Esophagus squamous epithelium (tissue), 5 donors: ENCODE results near the gene HHIPL2. TPM values are rescaled to one million over a fixed set of nuclear protein-coding genes. Genes with fewer than 3 reads are reported as not detected.

Experiments
- DNase-seq: peaks from one replicate; lab custom pipeline; 2025; lab: John Stamatoyannopoulos, UW
- H3K27ac ChIP-seq, 4 donors: fragments of 200-600 bp; sonication (generic); one replicate each; pipeline ENCODE4 v1.5.1; 2016 to 2019; ENCODE audit warnings: mild to moderate bottlenecking in 1 of 4
- H3K27me3 ChIP-seq, 4 donors: fragments of 200-600 bp; sonication (generic); 1 replicate in 3 of 4; 2 replicates in 1 of 4; pipeline versions ENCODE4 v1.5.1 to v1.6.0; 2017 to 2021; ENCODE audit warnings: antibody characterized with exemption in 1 of 4
- H3K36me3 ChIP-seq, 3 donors: fragments of 200-600 bp; sonication (generic); one replicate each; pipeline ENCODE4 v1.5.1; 2016 to 2019
- H3K4me1 ChIP-seq, 3 donors: fragments of 200-600 bp; sonication (generic); one replicate each; pipeline ENCODE4 v1.5.1; 2017 to 2019
- H3K4me3 ChIP-seq, 4 donors: fragments of 200-600 bp; sonication (generic); 1 replicate in 3 of 4; 2 replicates in 1 of 4; pipeline ENCODE4 v1.5.1; 2016 to 2019; ENCODE audit warnings: mild to moderate bottlenecking in 2 of 4, moderate library complexity in 1 of 4
- H3K9me3 ChIP-seq, 3 donors: fragments of 200-600 bp; sonication (generic); one replicate each; pipeline ENCODE4 v1.5.1; 2016 to 2019
- POLR2A ChIP-seq, 4 donors: fragments of 450-650 bp; IDR thresholded peaks; one replicate each; pipeline ENCODE4 v1.6.1; 2017; ENCODE audit warnings: antibody characterized with exemption in 4 of 4, mild to moderate bottlenecking in 4 of 4, moderate library complexity in 3 of 4
- WGBS, 2 donors: methylation state at CpG; one replicate each; pipeline ENCODE4 v1.1.5; 2018; 5-methylcytosine and 5-hydroxymethylcytosine counted together
- intact Hi-C: fragments of 100-400 bp; cut with DNase I; formaldehyde crosslinking; loops from one replicate; pipeline ENCODE4 v1.15.0; 2022
- total RNA-seq, 4 donors: library from RNA; depleted of rRNA; stranded (reverse); fragments of >200 nt; gene quantifications; one replicate each; pipeline ENCODE4 v1.1.0, GENCODE V29; 2016
- TF ChIP-seq, protein P1 (sequence below), 6 experiments: fragments of 450-650 bp in 4 of 6; fragments of 200-600 bp in 2 of 6; sonication (generic) in 2 of 6; IDR thresholded peaks; one replicate each; pipeline ENCODE4 v1.5.1; 2016 to 2019; ENCODE audit warnings: antibody characterized with exemption in 6 of 6, mild to moderate bottlenecking in 4 of 6, moderate library complexity in 4 of 6
- donor health status: DM: yes; HTN: yes; CAD: no.

Gene HHIPL2
- total RNA-seq, 4 donors from 2014 or later: not detected

DNA sequence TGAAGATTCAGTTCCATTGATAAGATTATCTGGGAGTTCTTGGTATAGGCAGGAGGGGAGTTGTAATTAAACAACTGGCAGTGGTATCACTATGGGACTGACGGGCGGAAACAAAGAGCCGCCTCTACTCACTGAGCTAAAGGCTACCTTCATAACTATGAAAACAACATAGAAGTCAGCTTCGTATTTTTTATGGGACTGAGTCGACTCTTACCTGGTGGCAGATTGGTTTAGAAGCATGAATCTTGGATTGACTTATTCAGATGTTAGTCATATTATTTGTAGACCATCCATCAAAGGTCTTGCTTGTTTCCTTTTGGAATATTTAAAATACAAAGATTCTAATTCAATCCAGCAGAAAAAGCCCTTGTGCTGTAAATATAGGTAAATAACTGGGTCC lies 6.3 kb upstream of the HHIPL2 start:
- WGBS, 2 donors: 88 to 94% methylated on average over 3 to 5 of the region's 5 CpGs
- intact Hi-C loops: no loop called here
- Histone ChIP-seq H3K27ac (no peak overlapping the region), H3K27me3 (no peaks in the 10 kb centered on the region), H3K4me1 (no peaks in the 10 kb centered on the region), H3K9me3 (no peaks in the 10 kb centered on the region), H3K4me3 (no peak overlapping the region), H3K36me3 (peaks cover 0 to 35% (median 0%) of the 10 kb centered on the region in 3 donors)
- TF ChIP-seq, protein P1, sequence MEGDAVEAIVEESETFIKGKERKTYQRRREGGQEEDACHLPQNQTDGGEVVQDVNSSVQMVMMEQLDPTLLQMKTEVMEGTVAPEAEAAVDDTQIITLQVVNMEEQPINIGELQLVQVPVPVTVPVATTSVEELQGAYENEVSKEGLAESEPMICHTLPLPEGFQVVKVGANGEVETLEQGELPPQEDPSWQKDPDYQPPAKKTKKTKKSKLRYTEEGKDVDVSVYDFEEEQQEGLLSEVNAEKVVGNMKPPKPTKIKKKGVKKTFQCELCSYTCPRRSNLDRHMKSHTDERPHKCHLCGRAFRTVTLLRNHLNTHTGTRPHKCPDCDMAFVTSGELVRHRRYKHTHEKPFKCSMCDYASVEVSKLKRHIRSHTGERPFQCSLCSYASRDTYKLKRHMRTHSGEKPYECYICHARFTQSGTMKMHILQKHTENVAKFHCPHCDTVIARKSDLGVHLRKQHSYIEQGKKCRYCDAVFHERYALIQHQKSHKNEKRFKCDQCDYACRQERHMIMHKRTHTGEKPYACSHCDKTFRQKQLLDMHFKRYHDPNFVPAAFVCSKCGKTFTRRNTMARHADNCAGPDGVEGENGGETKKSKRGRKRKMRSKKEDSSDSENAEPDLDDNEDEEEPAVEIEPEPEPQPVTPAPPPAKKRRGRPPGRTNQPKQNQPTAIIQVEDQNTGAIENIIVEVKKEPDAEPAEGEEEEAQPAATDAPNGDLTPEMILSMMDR (IDR thresholded peaks at IDR 0.05): no peak
- no peak for TF ChIP-seq POLR2A (IDR thresholded peaks at IDR 0.05)
- DNase-seq: no peak

DNA sequence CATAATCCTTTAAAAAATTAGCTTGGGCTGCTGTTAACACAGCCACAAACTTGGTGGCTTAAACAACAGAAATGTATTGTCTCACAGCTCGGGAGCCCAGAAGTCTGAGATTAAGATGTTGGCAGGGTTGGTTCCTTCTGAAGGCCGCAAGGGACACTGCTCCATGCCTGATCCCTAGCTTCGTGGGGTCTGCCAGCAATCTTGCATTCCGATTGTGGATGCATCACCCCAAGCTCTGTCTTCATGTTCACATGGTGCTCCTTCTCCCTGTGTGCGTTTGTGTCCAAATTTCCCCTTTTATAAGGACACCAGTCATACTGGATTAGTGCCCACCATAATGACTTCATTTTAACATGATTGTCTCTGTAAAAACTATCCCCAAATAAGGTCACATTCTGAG lies 5.0 kb upstream of the HHIPL2 start:
- Histone ChIP-seq H3K27me3 (peaks cover 0 to 9% (median 0%) of the 10 kb centered on the region in 4 donors), H3K36me3 (peaks cover 0 to 26% (median 0%) of the 10 kb centered on the region in 3 donors), H3K4me1 (no peaks in the 10 kb centered on the region), H3K4me3 (no peak overlapping the region), H3K9me3 (no peaks in the 10 kb centered on the region), H3K27ac (no peak overlapping the region)
- 57 to 72% methylated on average over 5 of the region's 5 CpGs for WGBS, 2 donors
- no peak for TF ChIP-seq POLR2A (IDR thresholded peaks at IDR 0.05)
- TF ChIP-seq, protein P1 (IDR thresholded peaks at IDR 0.05): no peak
- intact Hi-C loops: no loop called here
- no peak for DNase-seq

DNA sequence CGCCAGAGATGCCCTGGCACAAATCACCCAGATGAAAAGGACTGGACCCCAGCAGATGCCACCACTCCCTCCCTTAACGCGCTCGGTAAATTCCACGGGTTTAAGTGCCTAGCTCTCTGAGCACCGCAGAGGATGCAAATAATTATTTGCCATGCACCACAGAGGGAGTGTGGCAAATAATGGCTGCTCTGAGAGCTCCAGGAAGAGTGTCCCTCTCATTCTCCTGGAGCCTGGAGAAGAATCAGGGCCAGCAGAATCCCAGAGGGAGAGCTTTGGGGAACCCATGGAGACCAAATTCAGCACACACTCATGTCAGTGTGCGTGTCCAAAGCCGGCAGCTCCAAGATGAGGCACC lies 667 bp downstream of the HHIPL2 start:
- intact Hi-C loops: no loop called here
- TF ChIP-seq, protein P1 (IDR thresholded peaks at IDR 0.05): no peak
- TF ChIP-seq POLR2A (IDR thresholded peaks at IDR 0.05): no peak
- Histone ChIP-seq H3K27ac (no peak overlapping the region), H3K36me3 (no peaks in the 10 kb centered on the region), H3K4me1 (peaks cover 0 to 9% (median 0%) of the 10 kb centered on the region in 3 donors), H3K27me3 (peaks cover 0 to 62% (median 0%) of the 10 kb centered on the region in 4 donors), H3K9me3 (no peaks in the 10 kb centered on the region), H3K4me3 (no peak overlapping the region)
- no peak for DNase-seq
- WGBS, 2 donors: 40 to 56% methylated on average over 2 to 6 of the region's 8 CpGs

DNA sequence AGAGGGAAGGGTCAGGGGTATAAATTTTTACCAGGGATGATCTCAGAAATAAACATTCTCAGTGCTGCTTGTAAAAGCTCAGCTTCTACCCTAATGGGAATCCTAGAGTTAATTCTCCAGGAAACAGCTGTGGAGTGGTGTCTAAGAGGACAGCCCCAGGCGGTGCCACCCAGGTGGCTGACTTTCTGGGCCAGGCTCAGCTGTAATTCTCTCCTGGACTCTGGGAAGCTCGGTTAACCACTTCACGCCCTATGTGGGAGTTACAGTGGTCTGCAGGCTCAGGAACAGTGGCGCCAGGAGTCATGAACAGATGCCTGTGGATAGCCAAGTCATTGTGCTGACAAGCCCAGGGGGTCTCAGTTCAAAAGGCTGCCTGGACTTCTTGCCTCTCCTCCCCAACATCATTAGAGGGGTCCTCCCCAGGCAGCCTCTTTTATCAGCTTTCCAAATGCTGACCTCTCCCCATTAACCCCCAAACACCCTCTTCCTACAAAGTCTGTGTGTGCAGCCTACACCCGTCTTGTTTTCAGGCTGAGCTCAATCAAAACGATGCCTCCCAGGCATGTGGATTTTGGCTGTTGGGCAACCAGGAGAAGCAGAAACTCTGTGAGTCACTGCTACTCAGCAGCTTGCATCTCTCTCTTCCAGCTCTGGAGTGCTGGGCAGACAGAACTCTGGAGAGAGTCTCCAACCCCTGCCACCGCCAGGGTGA lies 1.2 kb downstream of the HHIPL2 start:
- Histone ChIP-seq H3K9me3 (no peaks in the 10 kb centered on the region), H3K27me3 (peaks cover 0 to 62% (median 0%) of the 10 kb centered on the region in 4 donors), H3K4me1 (peaks cover 0 to 9% (median 0%) of the 10 kb centered on the region in 3 donors), H3K27ac (no peak overlapping the region), H3K4me3 (no peak overlapping the region), H3K36me3 (no peaks in the 10 kb centered on the region)
- 0 to 16% methylated on average over 4 to 6 of the region's 7 CpGs for WGBS, 2 donors
- no peak for DNase-seq
- intact Hi-C loops: no loop called here
- TF ChIP-seq, protein P1 (IDR thresholded peaks at IDR 0.05): no peak
- no peak for TF ChIP-seq POLR2A (IDR thresholded peaks at IDR 0.05)

DNA sequence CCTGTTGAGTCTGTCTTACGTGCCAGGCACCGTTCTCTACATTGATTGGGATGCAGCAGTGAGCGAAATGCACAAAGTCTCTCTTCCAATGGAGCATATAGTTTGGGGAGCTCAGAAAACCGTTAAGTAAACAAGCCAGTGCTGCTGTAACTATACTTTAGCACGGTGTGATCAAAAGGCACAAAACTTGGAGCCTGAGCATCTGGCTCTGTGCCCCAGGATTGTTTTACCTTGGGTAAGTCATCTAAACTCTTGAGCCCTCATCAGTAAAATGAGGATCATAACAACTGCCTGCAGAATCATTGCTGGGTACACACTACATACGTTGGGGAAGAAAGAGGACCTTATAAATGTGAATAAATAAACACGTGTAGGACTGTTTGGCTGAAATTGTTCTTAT lies 1.8 kb downstream of the HHIPL2 start:
- Histone ChIP-seq H3K27me3 (peaks cover 0 to 62% (median 0%) of the 10 kb centered on the region in 4 donors), H3K9me3 (no peaks in the 10 kb centered on the region), H3K36me3 (no peaks in the 10 kb centered on the region), H3K27ac (no peak overlapping the region), H3K4me3 (no peak overlapping the region), H3K4me1 (peaks cover 0 to 9% (median 0%) of the 10 kb centered on the region in 3 donors)
- 43 to 50% methylated on average over 7 of the region's 7 CpGs for WGBS, 2 donors
- intact Hi-C loops: no loop called here
- no peak for DNase-seq
- TF ChIP-seq POLR2A (IDR thresholded peaks at IDR 0.05): no peak
- TF ChIP-seq, protein P1 (IDR thresholded peaks at IDR 0.05): no peak
